Fibroblast of peridontal ligament (primary cell): Measurements from ENCODE around the gene REPIN1.

Experiments used
- DNase-seq: peaks from one replicate; pipeline ENCODE4 v3.0.0-alpha.2; 2010; ENCODE audit errors: extremely low read depth

The REPIN1 gene

DNA sequence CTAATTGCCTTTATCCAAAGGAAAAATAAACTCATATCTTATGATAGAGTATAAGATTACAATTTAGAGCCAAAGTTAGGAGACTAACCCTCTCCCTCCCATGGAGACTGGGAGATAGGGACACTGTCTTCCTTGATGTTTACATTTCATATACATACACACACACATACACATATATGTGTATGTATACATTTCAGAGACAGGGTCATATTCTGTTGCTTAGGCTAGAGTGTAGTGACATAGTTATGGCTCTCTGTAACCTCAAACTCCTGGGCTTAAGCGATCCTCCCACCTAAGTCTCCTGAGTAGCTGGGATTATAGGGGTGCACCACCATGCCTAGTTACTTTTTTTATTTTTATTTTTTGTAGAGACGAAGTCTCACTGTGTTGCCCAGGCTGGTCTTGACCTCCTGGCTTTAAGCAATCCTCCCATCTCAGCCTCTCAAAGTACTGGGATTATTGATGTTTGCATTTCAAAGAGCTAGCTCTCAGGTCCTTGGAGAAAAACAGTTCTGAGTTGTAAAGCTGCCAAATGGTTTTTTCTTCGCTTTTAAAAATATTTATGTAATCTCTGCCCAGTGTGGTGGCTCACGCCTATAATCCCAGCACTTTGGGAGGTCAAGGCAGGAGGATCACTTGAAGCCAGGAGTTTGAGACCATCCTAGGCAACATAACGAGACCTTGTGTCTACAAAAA is 8.1 kb upstream of the REPIN1 start:
- no peak for DNase-seq

GRCh38 chr7:150361402-150361801 is 7.2 kb upstream of the REPIN1 start:
- DNase-seq = no peak

DNA sequence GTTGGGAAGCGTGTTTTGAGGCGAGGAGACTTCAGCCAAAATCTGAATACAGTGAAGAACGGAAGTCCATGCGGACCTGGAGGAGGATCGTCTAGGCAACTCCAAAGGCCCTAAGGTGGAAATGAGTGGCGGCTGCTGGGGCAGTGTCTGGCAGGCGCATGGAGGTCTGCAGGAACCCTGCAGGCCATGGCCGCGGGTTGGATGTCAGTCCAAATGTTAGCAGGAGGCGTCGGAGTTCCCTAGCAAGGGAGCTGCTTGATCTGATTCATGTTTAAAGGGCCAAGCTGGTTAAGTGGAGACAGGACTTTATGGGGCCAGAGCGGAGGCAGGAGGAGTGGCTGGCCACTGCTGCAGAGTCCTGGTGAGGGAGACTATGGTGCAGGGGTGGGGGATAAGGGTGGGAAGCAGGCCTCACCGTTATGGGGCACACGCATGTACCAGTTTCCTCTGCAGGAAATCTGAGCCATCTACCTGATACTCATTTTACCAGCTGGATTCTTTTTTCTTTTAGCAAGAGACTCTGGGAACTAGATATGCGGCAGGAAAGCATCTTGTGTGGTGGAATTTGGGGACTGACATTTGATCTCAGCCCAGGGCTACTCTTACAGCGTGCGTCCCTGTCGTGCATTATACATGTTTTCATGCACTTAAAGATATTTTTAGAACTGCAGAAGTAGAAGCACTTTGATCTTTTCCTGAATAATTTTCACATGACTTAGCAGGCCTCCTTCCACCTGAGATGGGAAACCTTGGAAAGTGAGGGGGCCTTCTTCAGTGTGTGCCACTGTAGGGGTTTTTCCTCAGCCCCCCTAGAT is 6.6 kb upstream of the REPIN1 start:
- DNase-seq = no peak

- DNase-seq = no peak
These were observed 5.3 kb upstream of the REPIN1 start for GRCh38 chr7:150363370-150363769.

DNA sequence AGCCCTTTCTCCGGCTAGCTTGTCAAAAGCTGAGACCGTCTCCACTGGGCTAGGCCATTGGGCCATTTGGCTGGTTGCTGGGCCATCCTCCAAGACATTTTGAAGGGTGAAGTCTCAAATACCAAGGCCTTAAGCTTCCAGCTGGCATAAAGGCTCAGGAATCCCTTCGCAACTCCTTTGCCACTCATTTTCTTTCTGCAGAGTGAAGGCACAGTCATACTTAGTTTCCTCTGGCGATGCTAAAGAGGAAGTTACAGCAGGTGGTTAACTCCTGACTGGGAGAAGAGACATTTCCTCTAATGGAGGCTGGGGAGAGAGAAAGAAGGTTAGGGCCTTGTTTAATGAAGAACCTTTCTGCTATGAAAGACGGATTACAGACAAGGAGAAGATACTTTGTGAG is 4.8 kb upstream of the REPIN1 start:
- DNase-seq = no peak

DNA sequence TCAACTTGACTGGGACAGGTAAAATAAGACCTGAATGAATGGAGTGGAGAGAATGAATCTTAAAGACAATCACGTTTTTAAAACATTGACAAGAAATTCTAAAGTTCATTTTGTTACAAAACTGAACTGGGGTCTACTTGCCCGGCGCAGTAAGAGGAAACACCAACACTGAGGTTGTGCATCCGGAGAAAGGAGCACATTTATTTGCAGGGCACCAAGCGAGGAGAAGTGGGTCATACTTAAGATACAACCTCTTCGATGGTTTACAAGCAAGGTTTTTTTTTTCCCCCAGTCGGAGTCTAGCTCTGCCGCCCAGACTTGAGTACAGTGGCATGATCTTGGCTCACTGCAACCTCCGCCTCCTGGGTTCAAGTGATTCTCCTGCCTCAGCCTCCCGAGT is 3.4 kb upstream of the REPIN1 start:
- no peak for DNase-seq

DNA sequence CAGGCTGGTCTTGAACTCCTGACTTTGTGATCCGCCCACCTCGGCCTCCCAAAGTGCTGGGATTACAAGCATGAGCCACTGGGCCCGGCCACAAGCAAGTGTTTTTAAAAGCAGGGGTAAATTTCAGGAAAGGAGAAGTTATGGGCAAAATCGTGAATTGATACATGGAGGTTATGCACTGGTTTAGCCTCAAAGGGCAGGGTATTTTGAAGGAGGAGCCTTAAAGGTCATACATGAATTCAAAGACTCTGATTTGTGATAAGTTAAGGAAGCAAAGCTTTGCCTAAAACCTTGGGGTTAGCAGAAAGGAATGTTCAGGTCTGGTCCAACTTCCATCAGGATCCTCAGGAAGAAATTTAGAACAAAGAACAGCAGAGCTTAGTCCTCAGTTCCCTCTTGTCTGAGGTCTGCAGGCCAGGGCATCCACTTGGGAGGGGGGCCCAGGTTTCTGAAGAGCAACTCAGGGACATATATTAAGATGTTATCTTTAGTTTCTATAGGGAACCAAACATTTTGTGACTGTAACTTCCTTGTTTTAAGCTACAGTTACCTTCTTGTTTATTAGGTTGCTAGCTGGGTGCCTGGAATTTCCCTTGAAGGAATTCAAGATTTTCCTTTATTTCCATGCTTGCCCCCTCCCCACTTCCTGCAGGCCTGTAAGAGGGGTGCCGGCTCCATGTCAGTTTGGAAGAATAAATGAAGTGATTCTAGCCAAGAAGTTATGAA is 2.8 kb upstream of the REPIN1 start:
- no peak for DNase-seq

GRCh38 chr7:150367677-150368095 is 936 bp upstream of the REPIN1 start:
- DNase-seq = no peak

DNA sequence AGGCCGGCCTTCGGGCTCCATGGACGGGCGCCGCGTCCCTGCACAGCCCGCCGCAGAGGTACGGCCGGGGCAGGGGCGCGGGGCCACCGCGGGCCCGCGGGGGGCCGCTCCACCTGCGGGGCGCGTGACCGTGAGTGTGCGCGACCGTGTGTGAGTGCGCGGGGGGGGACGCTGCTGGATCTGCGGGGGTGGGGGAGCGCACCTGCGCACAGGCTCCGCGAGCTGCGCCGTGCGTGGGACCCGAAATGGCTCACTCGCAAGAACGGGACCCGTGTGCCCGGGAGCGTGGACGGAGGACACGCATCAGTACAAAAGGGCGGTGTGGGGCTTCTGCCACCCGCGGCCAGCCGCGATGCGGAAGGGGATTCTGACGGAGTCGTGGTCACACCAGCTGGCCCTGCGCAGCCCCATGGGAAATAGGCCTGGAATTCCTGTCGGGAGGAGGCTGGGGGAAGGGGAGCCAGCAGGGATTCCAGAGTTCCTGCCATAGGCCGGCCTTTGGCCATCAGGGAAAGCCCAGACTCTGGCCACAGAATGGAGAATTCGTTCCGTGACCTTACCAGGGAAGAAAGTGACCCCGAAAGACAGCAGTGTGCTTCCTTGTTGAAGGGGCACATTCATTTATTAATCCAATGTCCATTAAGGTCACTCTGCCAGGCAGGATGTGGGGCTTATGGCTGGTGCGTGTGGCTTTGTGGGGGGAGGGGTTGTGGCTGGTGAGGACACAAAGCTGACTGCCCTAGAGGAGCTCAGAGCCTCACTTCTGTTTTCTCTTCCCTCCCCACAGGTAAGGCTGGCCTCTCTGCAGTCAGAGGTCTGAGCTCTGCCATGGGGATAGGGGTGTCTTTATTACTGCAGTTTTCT is 494 bp downstream of the REPIN1 start:
- peak; percentile 54 for DNase-seq

DNA sequence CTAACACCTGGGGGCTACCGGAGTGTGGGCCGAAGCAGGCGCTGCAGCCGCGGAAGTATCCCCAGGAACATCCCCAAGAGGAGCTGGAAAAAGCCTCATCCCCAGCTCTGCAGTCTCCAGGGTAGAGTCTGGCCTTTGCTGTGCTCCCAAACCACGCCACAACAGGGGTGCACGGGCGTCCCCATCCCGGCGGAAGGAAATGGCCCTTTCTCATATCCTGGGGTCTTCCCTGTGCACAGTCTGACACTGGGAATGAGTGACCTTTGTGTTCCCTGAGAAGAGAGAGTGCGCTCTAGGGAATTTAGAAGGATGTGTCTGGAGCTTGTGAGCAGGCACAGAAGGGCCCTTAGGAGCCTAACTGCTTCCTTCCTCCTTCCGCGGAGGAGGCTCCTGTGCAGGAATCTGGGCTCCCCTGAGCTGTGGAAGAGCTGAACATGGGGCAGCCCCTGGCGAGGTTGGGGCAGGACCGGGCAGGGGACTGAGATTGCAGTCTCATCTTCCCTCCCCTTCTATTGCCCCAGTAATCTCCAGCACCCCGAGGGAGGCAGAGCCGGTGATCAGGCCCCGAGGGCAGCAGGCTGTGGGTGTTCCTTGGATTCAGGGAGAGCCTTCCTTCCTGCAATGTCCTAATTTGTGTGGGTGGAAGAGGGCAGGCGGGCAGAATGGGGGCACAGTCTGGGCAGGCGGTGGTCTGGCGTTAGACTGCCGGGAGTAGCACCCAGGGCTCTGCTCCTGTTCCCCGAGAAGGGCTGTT is 1.3 kb downstream of the REPIN1 start:
- DNase-seq = no peak

- DNase-seq = peak; percentile 64
These were observed 2.0 kb downstream of the REPIN1 start for GRCh38 chr7:150370612-150371071.

GRCh38 chr7:150371131-150371995 is 2.7 kb downstream of the REPIN1 start:
- no peak for DNase-seq

GRCh38 chr7:150371996-150372270 is 3.3 kb downstream of the REPIN1 start:
- no peak for DNase-seq

GRCh38 chr7:150372271-150373048 is 3.8 kb downstream of the REPIN1 start:
- DNase-seq = no peak

DNA sequence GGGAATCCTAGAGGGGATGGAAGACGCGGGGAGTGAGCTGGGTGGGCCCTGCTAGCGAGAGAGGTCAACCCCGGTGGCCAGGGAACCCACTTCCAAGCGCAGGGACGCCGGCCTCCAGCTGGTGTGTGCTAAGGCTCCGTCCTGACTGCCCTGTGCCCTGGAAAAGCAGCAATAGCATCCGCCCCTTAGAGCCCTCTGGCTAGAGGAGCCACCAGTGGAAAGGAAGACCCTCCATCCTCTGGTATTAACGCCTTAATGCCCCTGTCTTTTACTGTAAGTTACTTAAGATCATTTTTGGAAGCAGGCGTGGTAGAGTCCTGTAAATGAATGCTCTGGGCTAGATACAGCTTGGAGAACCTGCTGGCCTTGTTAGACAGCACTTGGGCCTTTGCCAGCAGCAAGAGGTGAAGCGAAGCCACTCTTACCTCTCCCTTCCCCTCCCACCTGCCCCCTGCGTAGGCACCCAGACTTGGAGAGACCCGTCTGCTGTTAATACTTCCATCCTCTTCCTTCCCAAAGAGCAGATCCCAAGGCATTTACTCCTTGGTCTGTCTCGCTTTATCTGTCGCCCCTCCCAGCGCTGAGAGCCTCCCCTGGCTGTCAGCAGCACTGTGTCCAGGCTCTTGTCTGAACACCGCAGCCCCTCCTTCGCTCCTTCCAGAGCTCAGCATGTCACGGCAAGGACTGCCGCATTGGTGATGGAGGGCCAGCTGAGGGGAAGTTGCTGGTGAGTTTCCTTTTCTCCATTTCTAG is 4.6 kb downstream of the REPIN1 start:
- no peak for DNase-seq

DNA sequence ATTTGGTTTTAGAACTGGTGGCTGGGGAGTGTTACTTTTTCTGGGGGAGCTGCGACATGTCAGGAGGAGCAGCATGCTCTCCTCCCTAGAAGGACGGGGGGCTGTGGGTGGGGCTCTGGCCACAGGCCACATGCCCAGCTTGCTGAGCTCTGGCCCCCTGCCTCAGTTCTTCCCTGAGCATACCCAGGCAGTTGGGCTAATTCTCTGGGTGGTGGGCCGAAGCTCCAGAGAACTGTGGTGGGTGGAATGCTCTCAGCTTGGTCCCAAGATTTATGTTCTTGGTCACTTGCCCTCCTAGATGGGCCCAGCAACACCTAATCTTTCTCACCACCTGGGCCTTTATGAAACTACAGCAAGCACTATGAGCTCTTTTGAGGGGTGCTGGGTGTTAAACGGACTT is 5.4 kb downstream of the REPIN1 start:
- DNase-seq = no peak

DNA sequence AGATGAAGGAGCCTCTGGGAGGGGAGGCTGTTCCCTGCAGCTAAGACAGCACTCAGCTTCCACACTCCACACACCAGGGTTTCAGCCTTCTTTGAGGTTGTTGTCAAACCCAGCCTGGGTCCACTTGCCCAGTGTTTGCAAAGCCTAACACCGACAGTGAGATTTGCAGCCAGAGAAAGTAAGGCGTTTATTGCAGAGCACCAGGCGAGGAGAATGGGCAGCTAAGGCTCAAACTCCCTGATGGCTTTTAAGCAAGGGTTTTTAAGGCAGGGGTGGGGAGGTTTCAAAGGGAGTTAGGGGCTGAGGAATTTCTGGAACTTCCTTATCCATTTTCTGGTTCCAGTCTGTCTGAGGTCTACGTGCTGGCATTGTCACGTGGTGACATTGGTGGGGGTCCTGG is 5.8 kb downstream of the REPIN1 start:
- DNase-seq = no peak

DNA sequence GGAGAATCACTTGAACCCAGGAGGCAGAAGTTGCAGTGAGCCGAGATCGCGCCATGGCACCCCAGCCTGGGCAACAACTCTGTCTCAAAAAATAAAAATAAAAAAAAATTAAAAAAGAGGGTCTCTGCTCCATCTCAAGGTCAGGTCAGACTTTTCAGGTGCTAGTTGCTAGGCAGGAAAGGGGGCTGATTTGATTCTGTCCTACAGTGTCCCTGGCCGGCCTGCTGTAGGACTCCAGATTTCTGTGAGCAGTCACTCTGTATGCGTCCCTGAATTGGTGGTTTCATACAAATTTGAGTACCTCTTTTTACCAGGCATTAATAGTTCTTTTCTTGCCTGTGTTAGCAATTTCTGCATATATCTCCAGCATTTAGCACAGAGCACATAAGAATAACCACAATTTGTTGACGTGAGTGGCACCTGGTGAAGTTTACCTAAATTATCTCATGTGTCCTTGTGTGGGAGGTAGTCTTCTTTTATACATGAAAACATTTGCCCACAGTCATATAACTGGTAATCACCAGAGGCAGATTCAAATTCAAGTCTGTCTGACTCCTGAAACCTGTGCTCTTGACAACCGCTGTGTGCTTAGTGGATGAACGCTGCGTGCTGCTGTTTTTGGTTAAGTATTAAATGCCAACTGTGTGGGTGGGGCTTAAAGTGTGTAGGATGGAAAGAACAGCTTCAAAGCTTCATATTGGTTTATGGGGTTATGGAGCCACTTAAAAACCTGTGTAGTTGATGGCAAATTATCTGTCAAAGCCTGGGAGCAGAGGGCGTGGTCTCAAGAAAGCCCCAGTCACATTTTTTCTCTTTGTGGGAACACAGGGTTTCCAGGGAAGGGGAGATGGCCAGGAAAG is 7.3 kb downstream of the REPIN1 start:
- DNase-seq = no peak
